Osteoblast (primary cell): ENCODE measurements around the gene LTB. TPM values are rescaled to one million over a fixed set of nuclear protein-coding genes. Genes with fewer than 3 reads are reported as not detected.
A peak's percentile ranks its signal among the peaks of the same experiment; 100 is the strongest.

Source experiments
- DNase-seq: peaks from one replicate; pipeline ENCODE4 v3.0.0; 2011; ENCODE audit warnings: low spot score, mixed read lengths; ENCODE audit not compliant: insufficient read length; ENCODE audit errors: missing footprints
- H2AFZ ChIP-seq: 2 replicates; pipeline ENCODE4 v1.6.0; 2011; ENCODE audit warnings: mild to moderate bottlenecking, low read length
- H3K27ac ChIP-seq: 2 replicates; pipeline ENCODE4 v1.5.1; 2011; ENCODE audit warnings: mild to moderate bottlenecking, low read depth, low read length, moderate library complexity
- H3K27me3 ChIP-seq: 2 replicates; pipeline ENCODE4 v1.6.0; 2012; ENCODE audit warnings: mild to moderate bottlenecking, control low read depth, inconsistent platforms, low read length, moderate library complexity; ENCODE audit not compliant: insufficient read depth
- H3K36me3 ChIP-seq: 2 replicates; pipeline ENCODE4 v1.5.1; 2011; ENCODE audit warnings: mild to moderate bottlenecking, low read length, control low read depth, moderate library complexity; ENCODE audit not compliant: insufficient read depth
- H3K4me1 ChIP-seq: 2 replicates; pipeline ENCODE4 v1.5.1; 2011; ENCODE audit warnings: mild to moderate bottlenecking, low read length, control low read depth, moderate library complexity; ENCODE audit not compliant: insufficient read depth
- H3K4me2 ChIP-seq: 2 replicates; pipeline ENCODE4 v1.6.0; 2011; ENCODE audit warnings: mild to moderate bottlenecking, low read length; ENCODE audit not compliant: insufficient read depth
- H3K4me3 ChIP-seq: fragments of 200-600 bp; sonication (generic); 3 replicates; pipeline ENCODE4 v1.5.1; 2012; ENCODE audit warnings: mild to moderate bottlenecking, low read length, inconsistent platforms; ENCODE audit not compliant: insufficient read depth
- H3K79me2 ChIP-seq: 2 replicates; pipeline ENCODE4 v1.6.0; 2012; ENCODE audit warnings: mild to moderate bottlenecking, low read length, control low read depth, inconsistent platforms; ENCODE audit not compliant: insufficient read depth
- H3K9me3 ChIP-seq: 2 replicates; pipeline ENCODE4 v1.5.1; 2011; ENCODE audit warnings: low read depth, low read length, control low read depth
- H4K20me1 ChIP-seq: 2 replicates; pipeline ENCODE4 v1.6.0; 2012; ENCODE audit warnings: mild to moderate bottlenecking, low read length, control low read depth; ENCODE audit not compliant: insufficient read depth
- CTCF ChIP-seq: IDR thresholded peaks from 2 replicates; pipeline ENCODE4 v1.5.1; 2011; ENCODE audit warnings: mild to moderate bottlenecking, low read depth, low read length, moderate library complexity; ENCODE audit errors: extremely low read depth
- total RNA-seq: library from RNA; depleted of rRNA; stranded (reverse); fragments of >200 nt; gene quantifications from 2 replicates; pipeline ENCODE4 v1.2.3, GENCODE V29; 2012

Gene LTB
- total RNA-seq, 1 donor = not detected

DNA sequence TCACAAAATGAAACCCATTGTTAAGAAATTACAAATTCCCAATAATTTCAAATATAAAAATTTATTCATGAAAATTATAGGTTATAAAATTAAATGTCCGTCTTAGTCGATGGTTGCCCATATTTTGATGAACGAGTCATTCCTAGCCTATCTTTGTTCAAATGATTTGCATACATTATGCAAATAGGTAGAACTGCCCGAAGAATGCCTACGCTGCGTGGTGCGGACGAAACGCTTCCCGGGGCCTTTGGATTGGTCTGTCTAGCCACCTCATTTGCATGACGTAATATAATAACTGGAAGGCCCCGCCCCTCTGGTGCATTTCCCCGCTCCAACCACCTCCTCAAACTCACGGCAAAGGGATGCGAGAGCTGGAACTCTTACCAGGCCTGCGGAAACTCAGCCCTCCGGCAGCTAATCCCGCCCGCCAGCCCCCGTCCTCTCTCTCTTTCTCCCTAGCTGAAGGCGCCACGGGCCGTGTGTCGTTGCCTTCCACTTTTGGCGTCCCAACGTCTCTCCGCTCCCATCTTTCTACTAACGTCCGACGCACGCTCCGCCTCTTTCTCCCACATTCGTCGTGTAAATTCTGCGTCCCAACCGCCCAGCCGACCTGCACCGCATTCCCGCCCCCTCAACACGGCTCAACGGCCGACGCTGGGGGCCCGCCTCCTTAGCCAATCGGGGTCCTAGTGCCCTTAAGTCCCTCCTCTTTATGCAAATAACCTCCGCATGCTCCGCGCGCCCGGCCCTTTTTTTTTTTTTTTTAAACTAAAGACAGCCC is 37.8 kb upstream of the LTB start:
- Histone ChIP-seq H3K27ac (peak overlapping the region; percentile 99), H3K4me3 (peak overlapping the region; percentile 99), H3K9me3 (no peaks in the 10 kb centered on the region), H3K4me1 (peaks cover 18% of the 10 kb centered on the region), H3K36me3 (peaks cover 27% of the 10 kb centered on the region), H4K20me1 (peaks cover 34% of the 10 kb centered on the region), H3K27me3 (no peaks in the 10 kb centered on the region), H2AFZ (peak overlapping the region; percentile 96), H3K79me2 (peaks cover 43% of the 10 kb centered on the region), H3K4me2 (peak overlapping the region; percentile 89)
- peak; percentile 98 for DNase-seq
- no peak for TF ChIP-seq CTCF

DNA sequence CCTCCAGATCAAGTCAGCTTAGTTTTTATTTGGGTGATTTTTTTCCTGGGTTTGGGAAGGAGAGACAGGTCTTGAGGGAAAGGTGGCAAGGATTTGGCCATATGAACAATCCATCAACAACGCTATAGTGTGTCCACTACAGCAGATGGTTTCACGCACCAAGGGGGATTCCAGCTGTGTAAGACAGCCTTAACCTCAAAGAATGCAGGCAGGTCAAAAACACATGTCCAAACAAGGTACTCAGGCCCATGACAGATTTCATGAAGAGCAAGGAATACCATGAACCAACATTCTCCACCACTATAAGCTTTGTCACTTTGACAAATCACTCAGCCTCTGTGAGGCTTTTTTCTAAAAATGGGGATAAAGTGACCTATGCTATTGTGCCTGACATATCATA is 34.8 kb upstream of the LTB start:
- no peaks in the 10 kb centered on the region for H3K36me3 ChIP-seq
- peaks cover 5% of the 10 kb centered on the region for H4K20me1 ChIP-seq
- H3K27me3 ChIP-seq = no peaks in the 10 kb centered on the region
- peaks cover 8% of the 10 kb centered on the region for H3K4me1 ChIP-seq
- no peak overlapping the region for H3K4me2 ChIP-seq
- H3K4me3 ChIP-seq = no peak overlapping the region
- H3K27ac ChIP-seq = no peak overlapping the region
- no peaks in the 10 kb centered on the region for H3K9me3 ChIP-seq
- peaks cover 15% of the 10 kb centered on the region for H3K79me2 ChIP-seq
- DNase-seq = no peak
- no peak for TF ChIP-seq CTCF
- no peak overlapping the region for H2AFZ ChIP-seq

GRCh38 chr6:31615748-31616147 is 33.5 kb upstream of the LTB start:
- no peak for TF ChIP-seq CTCF
- Histone ChIP-seq H3K4me2 (no peak overlapping the region), H3K36me3 (no peaks in the 10 kb centered on the region), H3K4me3 (no peak overlapping the region), H4K20me1 (no peaks in the 10 kb centered on the region), H3K4me1 (peaks cover 3% of the 10 kb centered on the region), H3K27ac (no peak overlapping the region), H3K9me3 (no peaks in the 10 kb centered on the region), H2AFZ (no peak overlapping the region), H3K79me2 (peaks cover 2% of the 10 kb centered on the region), H3K27me3 (no peaks in the 10 kb centered on the region)
- DNase-seq = peak; percentile 46

GRCh38 chr6:31614684-31615578 is 32.7 kb upstream of the LTB start, which contains the start of gene AIF1:
TSS of gene AIF1 (plus strand) at chr6:31615234. CDS start at chr6:31615330, 96 bp downstream.
- H4K20me1 ChIP-seq = no peaks in the 10 kb centered on the region
- H3K36me3 ChIP-seq = no peaks in the 10 kb centered on the region
- no peaks in the 10 kb centered on the region for H3K79me2 ChIP-seq
- H2AFZ ChIP-seq = no peak within 1 kb of the TSS
- no peak within 1 kb of the TSS for H3K4me3 ChIP-seq
- H3K4me2 ChIP-seq = no peak within 1 kb of the TSS
- no peaks in the 10 kb centered on the region for H3K9me3 ChIP-seq
- TF ChIP-seq CTCF = no peak
- no peak within 1 kb of the TSS for H3K27ac ChIP-seq
- peak; percentile 45 for DNase-seq
- H3K27me3 ChIP-seq = no peaks in the 10 kb centered on the region
- peaks cover 3% of the 10 kb centered on the region for H3K4me1 ChIP-seq
